ENCODE data around the gene PYGB.

GRCh38 chr20:25325997-25326396 is 78.1 kb downstream of the PYGB start:
- no peak for TF ChIP-seq REST (IDR thresholded peaks at IDR 0.05; ENCODE audit: low read depth)
- no peak for TF ChIP-seq TEAD4 (IDR thresholded peaks at IDR 0.05)
- no peak for TF ChIP-seq FOXM1 (IDR thresholded peaks at IDR 0.05; ENCODE audit: borderline replicate concordance, low read depth)
- TF ChIP-seq RAD21 (IDR thresholded peaks at IDR 0.05; ENCODE audit: low read depth) = no peak
- TF ChIP-seq TAF1 (IDR thresholded peaks at IDR 0.05; ENCODE audit: low read depth) = no peak
- no peak for TF ChIP-seq EP300 (IDR thresholded peaks at IDR 0.05; ENCODE audit: borderline replicate concordance)
- no peak for TF ChIP-seq MAX (IDR thresholded peaks at IDR 0.05)
- TF ChIP-seq CEBPB (IDR thresholded peaks at IDR 0.05) = no peak
- TF ChIP-seq CREB1 (IDR thresholded peaks at IDR 0.05; ENCODE audit: low read depth) = no peak
- TF ChIP-seq USF1 (IDR thresholded peaks at IDR 0.05) = no peak
- no peak for TF ChIP-seq YY1 (IDR thresholded peaks at IDR 0.05; ENCODE audit: low read depth)
- TF ChIP-seq ZBTB7A (IDR thresholded peaks at IDR 0.05; ENCODE audit: low read depth) = no peak
- no peak for TF ChIP-seq NFIC (IDR thresholded peaks at IDR 0.05)

Measured in Ishikawa (cell line).